CD14-positive monocyte (primary cell): ENCODE measurements around the gene RAB28. TPM values are rescaled to one million over a fixed set of nuclear protein-coding genes. Genes with fewer than 3 reads are reported as not detected.
"Not testable (repeated sequence)": the region's sequence is repeated elsewhere in the genome, so short reads cannot be mapped to it uniquely, and the experiment has no call there.

Experiments used
- DNase-seq, 3 donors: peaks; one replicate each; pipeline ENCODE4 v3.0.0-alpha.2; 2011 to 2022
- H2AFZ ChIP-seq: 2 replicates; pipeline ENCODE4 v1.6.0; 2012; ENCODE audit warnings: mild to moderate bottlenecking, low read depth, low read length, inconsistent platforms; ENCODE audit not compliant: insufficient read depth, poor library complexity, severe bottlenecking
- H3K27ac ChIP-seq, 2 donors: 1 replicate in 1 of 2; 2 replicates in 1 of 2; pipeline ENCODE4 v1.5.1; 2012 to 2013; ENCODE audit warnings: low read length in 2 of 2, control low read depth in 1 of 2, inconsistent platforms in 1 of 2, low read depth in 1 of 2, mild to moderate bottlenecking in 1 of 2
- H3K27me3 ChIP-seq, 2 donors: one replicate each; pipeline versions ENCODE4 v1.6.0 to v1.6.1; 2011 to 2013; ENCODE audit warnings: low read length in 2 of 2; ENCODE audit not compliant: control insufficient read depth in 2 of 2, insufficient read depth in 2 of 2
- H3K36me3 ChIP-seq, 2 donors: replicated peaks in 1 of 2; 1 replicate in 1 of 2; 2 replicates in 1 of 2; pipeline versions ENCODE4 v1.5.1 to v1.6.1; 2012 to 2013; ENCODE audit warnings: low read length in 2 of 2, control low read depth in 1 of 2, inconsistent platforms in 1 of 2, mild to moderate bottlenecking in 1 of 2; ENCODE audit not compliant: insufficient read depth in 2 of 2, control insufficient read depth in 1 of 2
- H3K4me1 ChIP-seq, 2 donors: 1 replicate in 1 of 2; 2 replicates in 1 of 2; pipeline versions ENCODE4 v1.5.1 to v1.6.1; 2012 to 2013; ENCODE audit warnings: low read length in 2 of 2, control low read depth in 1 of 2, inconsistent platforms in 1 of 2, mild to moderate bottlenecking in 1 of 2, moderate library complexity in 1 of 2; ENCODE audit not compliant: insufficient read depth in 2 of 2, control insufficient read depth in 1 of 2
- H3K4me2 ChIP-seq: replicated peaks from 2 replicates; pipeline ENCODE3; 2012; ENCODE audit warnings: low read length, moderate library complexity, mild to moderate bottlenecking; ENCODE audit not compliant: poor library complexity, severe bottlenecking; ENCODE audit errors: extremely low read depth
- H3K4me3 ChIP-seq, 3 experiments: fragments of 200-600 bp in 1 of 3; sonication (generic) in 1 of 3; replicated peaks in 1 of 3; 1 replicate in 2 of 3; 2 replicates in 1 of 3; pipeline ENCODE4 v1.5.1; 2011 to 2013; ENCODE audit warnings: low read length in 3 of 3, mild to moderate bottlenecking in 3 of 3, control low read depth in 2 of 3, low read depth in 2 of 3, inconsistent platforms in 1 of 3, moderate library complexity in 1 of 3
- H3K79me2 ChIP-seq: 2 replicates; pipeline ENCODE4 v1.6.0; 2012; ENCODE audit warnings: mild to moderate bottlenecking, control low read depth, inconsistent platforms, low read length, moderate library complexity; ENCODE audit not compliant: insufficient read depth
- H3K9ac ChIP-seq: 2 replicates; pipeline ENCODE4 v1.6.0; 2017; ENCODE audit warnings: low read length, mild to moderate bottlenecking; ENCODE audit not compliant: insufficient read depth, poor library complexity, severe bottlenecking
- H3K9me3 ChIP-seq, 2 donors: replicated peaks in 1 of 2; 1 replicate in 1 of 2; 2 replicates in 1 of 2; pipeline versions ENCODE4 v1.5.1 to v1.6.1; 2012 to 2013; ENCODE audit warnings: low read length in 2 of 2, control low read depth in 1 of 2; ENCODE audit not compliant: control insufficient read depth in 1 of 2, insufficient read depth in 1 of 2
- H4K20me1 ChIP-seq: 2 replicates; pipeline ENCODE4 v1.6.0; 2012; ENCODE audit warnings: mild to moderate bottlenecking, low read length, control low read depth, moderate library complexity; ENCODE audit not compliant: insufficient read depth
- H3K27ac Mint-ChIP-seq, 7 donors: one replicate each; pipeline ENCODE4 v1.8.0; 2020; ENCODE audit warnings: mild to moderate bottlenecking in 7 of 7, mixed read lengths in 7 of 7, moderate library complexity in 6 of 7, inconsistent platforms in 2 of 7
- H3K27me3 Mint-ChIP-seq, 3 donors: one replicate each; pipeline ENCODE4 v1.8.0; 2021 to 2022; ENCODE audit warnings: low read depth in 3 of 3, mild to moderate bottlenecking in 3 of 3, mixed read lengths in 3 of 3, moderate library complexity in 3 of 3, inconsistent platforms in 1 of 3
- H3K36me3 Mint-ChIP-seq, 2 donors: one replicate each; pipeline ENCODE4 v1.8.0; 2020; ENCODE audit warnings: mixed read lengths in 2 of 2, inconsistent platforms in 1 of 2, mild to moderate bottlenecking in 1 of 2
- H3K4me1 Mint-ChIP-seq: one replicate; pipeline ENCODE4 v1.8.0; 2020; ENCODE audit warnings: mild to moderate bottlenecking, mixed read lengths
- H3K4me3 Mint-ChIP-seq, 2 donors: one replicate each; pipeline ENCODE4 v1.8.0; 2020; ENCODE audit warnings: mild to moderate bottlenecking in 2 of 2, mixed read lengths in 2 of 2, moderate library complexity in 1 of 2
- H3K9me3 Mint-ChIP-seq, 7 donors: one replicate each; pipeline ENCODE4 v1.8.0; 2020 to 2022; ENCODE audit warnings: mixed read lengths in 7 of 7, mild to moderate bottlenecking in 6 of 7, moderate library complexity in 6 of 7, inconsistent platforms in 2 of 7
- CTCF ChIP-seq: fragments of 200-600 bp; IDR thresholded peaks from one replicate; pipeline ENCODE4 v1.8.0; 2022; ENCODE audit warnings: antibody characterized with exemption, mild to moderate bottlenecking
- WGBS: methylation state at CpG from one replicate; pipeline ENCODE4 v1.1.5; 2013; ENCODE audit warnings: missing lambda C conversion rate; ENCODE audit not compliant: insufficient coverage; 5-methylcytosine and 5-hydroxymethylcytosine counted together
- intact Hi-C, 2 donors: fragments of 100-400 bp; cut with micrococcal nuclease; formaldehyde crosslinking; loops; one replicate each; pipeline versions ENCODE4 v1.15.0 to v1.15.1; 2023
- polyA plus RNA-seq, 3 donors: library from polyadenylated mRNA; depleted of rRNA in 1 of 3; unstranded in 2 of 3; stranded (reverse) in 1 of 3; fragments of 300-500 nt in 2 of 3; fragments of >200 nt in 1 of 3; fragmentation: Illumina TruSeq in 2 of 3; gene quantifications; 1 replicate in 2 of 3; 2 replicates in 1 of 3; pipeline ENCODE4 v1.2.3, GENCODE V29; 2012 to 2021

RAB28 gene
- polyA plus RNA-seq, 3 donors, result 7.6 to 18.0 (median 17.8) TPM

- H4K20me1 ChIP-seq, result no peaks in the 10 kb centered on the region
- WGBS, result no CpG with 5 or more reads among the region's 2 CpGs
Measured at GRCh38 chr4:13409324-13409723, 74.8 kb downstream of the RAB28 start.

GRCh38 chr4:13406156-13406555 is 78.0 kb downstream of the RAB28 start:
- H3K36me3 Mint-ChIP-seq, intact Hi-C loops, H3K27me3 Mint-ChIP-seq, H3K9me3 ChIP-seq, H3K27ac ChIP-seq, H3K27me3 ChIP-seq, H3K4me2 ChIP-seq, H3K9ac ChIP-seq, H3K27ac Mint-ChIP-seq, H2AFZ ChIP-seq, H4K20me1 ChIP-seq, H3K36me3 ChIP-seq, H3K79me2 ChIP-seq, H3K4me3 ChIP-seq, H3K4me3 Mint-ChIP-seq, DNase-seq, H3K4me1 ChIP-seq, H3K4me1 Mint-ChIP-seq: not testable (repeated sequence)
- no CpG with 5 or more reads among the region's 3 CpGs for WGBS
- peaks cover 6 to 25% (median 15%) of the 10 kb centered on the region in 7 donors for H3K9me3 Mint-ChIP-seq

More at GRCh38 chr4:13409324-13409723, 74.8 kb downstream of the RAB28 start:
- no peaks in the 10 kb centered on the region for H3K27me3 Mint-ChIP-seq
- TF ChIP-seq CTCF, result no peak
- peaks cover 6 to 25% (median 15%) of the 10 kb centered on the region in 7 donors for H3K9me3 Mint-ChIP-seq
- H3K4me3 ChIP-seq, result no peak overlapping the region
- peaks cover 4 to 10% of the 10 kb centered on the region in 2 donors for H3K4me1 ChIP-seq
- no peak overlapping the region for H3K9ac ChIP-seq
- H3K27ac Mint-ChIP-seq, result no peak overlapping the region
- no peaks in the 10 kb centered on the region for H3K79me2 ChIP-seq
- intact Hi-C loops, result no loop called here
- H3K4me1 Mint-ChIP-seq, result peaks cover 13% of the 10 kb centered on the region
- no peak overlapping the region for H2AFZ ChIP-seq
- DNase-seq, result no peak
- peaks cover 5 to 7% of the 10 kb centered on the region in 2 donors for H3K9me3 ChIP-seq
- H3K27ac ChIP-seq, result no peak overlapping the region
- no peaks in the 10 kb centered on the region for H3K36me3 ChIP-seq
- no peaks in the 10 kb centered on the region for H3K27me3 ChIP-seq
- H3K4me3 Mint-ChIP-seq, result no peak overlapping the region
- peaks cover 6 to 7% of the 10 kb centered on the region in 2 donors for H3K36me3 Mint-ChIP-seq
- H3K4me2 ChIP-seq, result no peak overlapping the region
